Raji (cell line): Measurements from ENCODE around the gene AHDC1.

ENCODE experiments used
- POLR2A ChIP-seq: IDR thresholded peaks from 2 replicates; pipeline ENCODE4 v1.6.1; 2011; ENCODE audit warnings: low read depth, low read length, control low read depth; ENCODE audit not compliant: insufficient read depth

Gene AHDC1

GRCh38 chr1:27503844-27504587 is 99.9 kb downstream of the AHDC1 start:
- no peak for TF ChIP-seq POLR2A

GRCh38 chr1:27503033-27503432 is 100.9 kb downstream of the AHDC1 start:
- no peak for TF ChIP-seq POLR2A

GRCh38 chr1:27499142-27499541 is 104.8 kb downstream of the AHDC1 start:
- TF ChIP-seq POLR2A: no peak

- no peak for TF ChIP-seq POLR2A
Measured at GRCh38 chr1:27496604-27497155, 107.3 kb downstream of the AHDC1 start.

GRCh38 chr1:27492796-27493195 is 111.1 kb downstream of the AHDC1 start:
- no peak for TF ChIP-seq POLR2A

- TF ChIP-seq POLR2A: no peak
Measured at GRCh38 chr1:27491748-27492700, 111.9 kb downstream of the AHDC1 start.

GRCh38 chr1:27489973-27490741 is 113.8 kb downstream of the AHDC1 start, which contains the start of gene WASF2:
Gene WASF2, minus strand, starts transcription at chr1:27490167. Its CDS starts 61,277 bp downstream, at chr1:27428890.
- TF ChIP-seq POLR2A: peak; percentile 94

- no peak for TF ChIP-seq POLR2A
Measured at GRCh38 chr1:27489501-27489972, 114.4 kb downstream of the AHDC1 start.

GRCh38 chr1:27487966-27488884 is 115.7 kb downstream of the AHDC1 start:
- TF ChIP-seq POLR2A: no peak

GRCh38 chr1:27485363-27485762 is 118.6 kb downstream of the AHDC1 start:
- TF ChIP-seq POLR2A: no peak
